HG03108 (cell line): ENCODE measurements around the gene LY86.

Experiments
- ATAC-seq: cut with Tn5 transposase; IDR thresholded peaks from one replicate; pipeline ENCODE4 v1.9.1; 2021; ENCODE audit warnings: moderate library complexity; ENCODE audit not compliant: unreplicated experiment

The LY86 gene

GRCh38 chr6:6569811-6570164, 18.7 kb upstream of the LY86 start:
- ATAC-seq = no peak

GRCh38 chr6:6570929-6571671, 17.4 kb upstream of the LY86 start:
- no peak for ATAC-seq

GRCh38 chr6:6575143-6575542, 13.4 kb upstream of the LY86 start:
- no peak for ATAC-seq

GRCh38 chr6:6577735-6578134, 10.8 kb upstream of the LY86 start:
- no peak for ATAC-seq

- no peak for ATAC-seq
Observed at GRCh38 chr6:6579281-6579680, 9.2 kb upstream of the LY86 start.

GRCh38 chr6:6580225-6580856, 8.2 kb upstream of the LY86 start:
- no peak for ATAC-seq

GRCh38 chr6:6581054-6581453, 7.5 kb upstream of the LY86 start:
- no peak for ATAC-seq

- no peak for ATAC-seq
Observed at GRCh38 chr6:6582131-6582530, 6.4 kb upstream of the LY86 start.

- ATAC-seq = no peak
Observed at GRCh38 chr6:6583836-6584235, 4.7 kb upstream of the LY86 start.

GRCh38 chr6:6584310-6585002, 4.1 kb upstream of the LY86 start:
- peak; percentile 21 for ATAC-seq

- no peak for ATAC-seq
Observed at GRCh38 chr6:6585003-6585311, 3.6 kb upstream of the LY86 start.

GRCh38 chr6:6586167-6586566, 2.4 kb upstream of the LY86 start:
- ATAC-seq = no peak

- ATAC-seq = peak; percentile 42
Observed at GRCh38 chr6:6586671-6587526, 1.6 kb upstream of the LY86 start.

- ATAC-seq = no peak
Observed at GRCh38 chr6:6587696-6588063, 840 bp upstream of the LY86 start.

GRCh38 chr6:6588924-6589709, 597 bp downstream of the LY86 start:
- no peak for ATAC-seq

- ATAC-seq = no peak
Observed at GRCh38 chr6:6590530-6590929, 2.0 kb downstream of the LY86 start.

- no peak for ATAC-seq
Observed at GRCh38 chr6:6591778-6592465, 3.4 kb downstream of the LY86 start.

- no peak for ATAC-seq
Observed at GRCh38 chr6:6592826-6593475, 4.4 kb downstream of the LY86 start.

- no peak for ATAC-seq
Observed at GRCh38 chr6:6593867-6594468, 5.4 kb downstream of the LY86 start.
